Neuronal stem cell (in vitro differentiated cells): ENCODE data around the gene TGFB2.

Experiments
- DNase-seq: peaks from one replicate; pipeline ENCODE4 v3.0.0-alpha.2; 2013; ENCODE audit warnings: low spot score
- H2AFZ ChIP-seq: one replicate; pipeline ENCODE4 v1.6.1; 2013; ENCODE audit warnings: mild to moderate bottlenecking, low read length, inconsistent platforms
- H2AK5ac ChIP-seq: 2 replicates; pipeline ENCODE4 v1.6.1; 2013; ENCODE audit warnings: low read depth, mild to moderate bottlenecking, inconsistent platforms, low read length, moderate library complexity, mixed read lengths
- H2BK120ac ChIP-seq: 2 replicates; pipeline ENCODE4 v1.6.1; 2013; ENCODE audit warnings: low read depth, mild to moderate bottlenecking, inconsistent platforms, low read length, moderate library complexity, mixed read lengths
- H2BK12ac ChIP-seq: one replicate; pipeline ENCODE4 v1.6.1; 2013; ENCODE audit warnings: low read length, inconsistent platforms
- H2BK15ac ChIP-seq: 2 replicates; pipeline ENCODE4 v1.6.1; 2013; ENCODE audit warnings: mild to moderate bottlenecking, low read length, inconsistent platforms, mixed read lengths
- H2BK5ac ChIP-seq: one replicate; pipeline ENCODE4 v1.6.1; 2013; ENCODE audit warnings: inconsistent platforms, mild to moderate bottlenecking, low read length, moderate library complexity
- H3K14ac ChIP-seq: one replicate; pipeline ENCODE4 v1.6.1; 2013; ENCODE audit warnings: low read length, inconsistent platforms
- H3K18ac ChIP-seq: 2 replicates; pipeline ENCODE4 v1.6.1; 2013; ENCODE audit warnings: low read length, inconsistent platforms
- H3K23ac ChIP-seq: 2 replicates; pipeline ENCODE4 v1.6.1; 2013; ENCODE audit warnings: low read depth, mild to moderate bottlenecking, mixed read lengths, low read length, inconsistent platforms; ENCODE audit not compliant: poor library complexity
- H3K27ac ChIP-seq: replicated peaks from 3 replicates; pipeline ENCODE4 v1.5.1; 2013; ENCODE audit warnings: low read length, inconsistent platforms
- H3K27me3 ChIP-seq, 3 experiments: 2 replicates each; pipeline ENCODE4 v1.6.1; 2013; ENCODE audit warnings: low read length in 3 of 3, mild to moderate bottlenecking in 2 of 3, inconsistent platforms in 1 of 3, low read depth in 1 of 3, mixed read lengths in 1 of 3, moderate library complexity in 1 of 3; ENCODE audit not compliant: control insufficient read depth in 3 of 3, insufficient read depth in 3 of 3
- H3K36me3 ChIP-seq, 2 donors: replicated peaks in 1 of 2; 2 replicates each; pipeline ENCODE4 v1.6.1; 2013; ENCODE audit warnings: low read length in 2 of 2; ENCODE audit not compliant: control insufficient read depth in 2 of 2, insufficient read depth in 2 of 2
- H3K4ac ChIP-seq: 2 replicates; pipeline ENCODE4 v1.6.1; 2013; ENCODE audit warnings: inconsistent platforms, mild to moderate bottlenecking, low read length, moderate library complexity
- H3K4me1 ChIP-seq, 2 donors: 1 replicate in 1 of 2; 2 replicates in 1 of 2; pipeline ENCODE4 v1.6.1; 2013; ENCODE audit warnings: low read length in 2 of 2, low read depth in 1 of 2; ENCODE audit not compliant: control insufficient read depth in 2 of 2, insufficient read depth in 1 of 2
- H3K4me2 ChIP-seq: one replicate; pipeline ENCODE4 v1.6.1; 2013; ENCODE audit warnings: mild to moderate bottlenecking, low read length, inconsistent platforms; ENCODE audit not compliant: insufficient read depth, poor library complexity, severe bottlenecking
- H3K4me3 ChIP-seq, 2 donors: 2 replicates each; pipeline ENCODE4 v1.5.1; 2013; ENCODE audit warnings: low read length in 2 of 2, mild to moderate bottlenecking in 2 of 2, inconsistent platforms in 1 of 2, moderate library complexity in 1 of 2
- H3K79me1 ChIP-seq: one replicate; pipeline ENCODE4 v1.6.1; 2013; ENCODE audit warnings: low read depth, mild to moderate bottlenecking, inconsistent platforms, low read length, moderate library complexity
- H3K9ac ChIP-seq: one replicate; pipeline ENCODE4 v1.6.1; 2013; ENCODE audit warnings: mild to moderate bottlenecking, low read depth, low read length, inconsistent platforms; ENCODE audit not compliant: poor library complexity
- H3K9me3 ChIP-seq, 2 donors: replicated peaks in 1 of 2; 2 replicates each; pipeline versions ENCODE3 to v1.6.1; 2013; ENCODE audit warnings: low read length in 2 of 2, mild to moderate bottlenecking in 2 of 2, inconsistent platforms in 1 of 2, low read depth in 1 of 2, mixed read lengths in 1 of 2, moderate library complexity in 1 of 2; ENCODE audit not compliant: control insufficient read depth in 2 of 2, insufficient read depth in 1 of 2
- H4K8ac ChIP-seq: one replicate; pipeline ENCODE4 v1.6.1; 2013; ENCODE audit warnings: low read depth, mild to moderate bottlenecking, inconsistent platforms, low read length, moderate library complexity
- H4K91ac ChIP-seq: one replicate; pipeline ENCODE4 v1.6.1; 2013; ENCODE audit warnings: low read length, low read depth, mild to moderate bottlenecking, inconsistent platforms; ENCODE audit not compliant: poor library complexity
- WGBS, 2 donors: extraction: QIAGEN DNeasy Blood & Tissue Kit; methylation state at CpG; one replicate each; pipeline ENCODE4 v1.1.7; 2013; ENCODE audit warnings: missing lambda C conversion rate in 2 of 2, mixed read lengths in 1 of 2; ENCODE audit not compliant: insufficient read length in 2 of 2, insufficient replicate concordance in 1 of 2; ENCODE audit errors: extremely low coverage in 2 of 2; 5-methylcytosine and 5-hydroxymethylcytosine counted together

TGFB2 gene

GRCh38 chr1:218365226-218365999 is 20.3 kb downstream of the TGFB2 start:
- H3K79me1 ChIP-seq, result no peaks in the 10 kb centered on the region

GRCh38 chr1:218366322-218367052 is 21.4 kb downstream of the TGFB2 start:
- H4K8ac ChIP-seq, result no peak overlapping the region
- no peak overlapping the region for H2BK5ac ChIP-seq
- H2BK120ac ChIP-seq, result no peak overlapping the region
- H3K18ac ChIP-seq, result no peak overlapping the region
- H2AFZ ChIP-seq, result no peak overlapping the region
- H3K23ac ChIP-seq, result no peak overlapping the region
- no peak overlapping the region for H3K14ac ChIP-seq
- no peak overlapping the region for H3K27ac ChIP-seq
- H3K4me2 ChIP-seq, result no peak overlapping the region
- H3K9me3 ChIP-seq, result no peaks in the 10 kb centered on the region
- H3K79me1 ChIP-seq, result no peaks in the 10 kb centered on the region
- no CpG with 5 or more reads among the region's 5 CpGs for WGBS, 2 donors
- no peak overlapping the region for H3K4ac ChIP-seq
- H4K91ac ChIP-seq, result no peak overlapping the region
- H3K9ac ChIP-seq, result no peak overlapping the region
- no peak overlapping the region for H2BK15ac ChIP-seq
- H3K4me3 ChIP-seq, result no peak overlapping the region
- DNase-seq, result no peak
- no peak overlapping the region for H2BK12ac ChIP-seq
- H3K27me3 ChIP-seq, result no peaks in the 10 kb centered on the region
- no peaks in the 10 kb centered on the region for H3K36me3 ChIP-seq
- no peaks in the 10 kb centered on the region for H3K4me1 ChIP-seq
- no peak overlapping the region for H2AK5ac ChIP-seq

More at GRCh38 chr1:218365226-218365999, 20.3 kb downstream of the TGFB2 start:
- H2BK12ac ChIP-seq, result no peak overlapping the region
- no peak overlapping the region for H3K18ac ChIP-seq
- no peak overlapping the region for H2BK5ac ChIP-seq
- no peak overlapping the region for H3K14ac ChIP-seq
- no peak for DNase-seq
- no CpG with 5 or more reads among the region's 15 CpGs for WGBS, 2 donors
- no peak overlapping the region for H2AFZ ChIP-seq
- no peak overlapping the region for H3K23ac ChIP-seq
- no peak overlapping the region for H3K4me2 ChIP-seq
- H3K4me3 ChIP-seq, result no peak overlapping the region
- H3K27me3 ChIP-seq, result no peaks in the 10 kb centered on the region
- no peaks in the 10 kb centered on the region for H3K36me3 ChIP-seq
- no peak overlapping the region for H3K4ac ChIP-seq
- no peak overlapping the region for H4K8ac ChIP-seq
- no peak overlapping the region for H3K27ac ChIP-seq
- no peaks in the 10 kb centered on the region for H3K9me3 ChIP-seq
- H3K9ac ChIP-seq, result no peak overlapping the region
- no peak overlapping the region for H2BK15ac ChIP-seq
- no peak overlapping the region for H4K91ac ChIP-seq
- no peaks in the 10 kb centered on the region for H3K4me1 ChIP-seq
- H2AK5ac ChIP-seq, result no peak overlapping the region
- no peak overlapping the region for H2BK120ac ChIP-seq

GRCh38 chr1:218367118-218367517 is 22.0 kb downstream of the TGFB2 start:
- no peak overlapping the region for H3K23ac ChIP-seq
- no peak overlapping the region for H2BK15ac ChIP-seq
- no peak overlapping the region for H3K9ac ChIP-seq
- peaks cover 0 to 2% of the 10 kb centered on the region in 2 donors for H3K4me1 ChIP-seq
- H3K36me3 ChIP-seq, result no peaks in the 10 kb centered on the region
- no peak overlapping the region for H3K4me3 ChIP-seq
- H3K4ac ChIP-seq, result no peak overlapping the region
- no peak for DNase-seq
- H2BK120ac ChIP-seq, result no peak overlapping the region
- H2AK5ac ChIP-seq, result no peak overlapping the region
- H4K8ac ChIP-seq, result no peak overlapping the region
- no peak overlapping the region for H4K91ac ChIP-seq
- no peak overlapping the region for H2BK5ac ChIP-seq
- no peak overlapping the region for H3K14ac ChIP-seq
- H3K27me3 ChIP-seq, result no peaks in the 10 kb centered on the region
- H3K79me1 ChIP-seq, result no peaks in the 10 kb centered on the region
- H3K4me2 ChIP-seq, result no peak overlapping the region
- H3K9me3 ChIP-seq, result no peaks in the 10 kb centered on the region
- H3K27ac ChIP-seq, result no peak overlapping the region
- no peak overlapping the region for H2AFZ ChIP-seq
- no CpG with 5 or more reads among the region's 4 CpGs for WGBS, 2 donors
- no peak overlapping the region for H2BK12ac ChIP-seq
- no peak overlapping the region for H3K18ac ChIP-seq

- Histone ChIP-seq H2BK5ac (no peak overlapping the region), H3K4me1 (peaks cover 0 to 5% of the 10 kb centered on the region in 2 donors), H2BK120ac (no peak overlapping the region), H3K27ac (no peak overlapping the region), H3K79me1 (no peaks in the 10 kb centered on the region), H3K36me3 (no peaks in the 10 kb centered on the region), H3K9me3 (no peaks in the 10 kb centered on the region), H3K4me3 (no peak overlapping the region), H3K4me2 (no peak overlapping the region), H3K23ac (no peak overlapping the region), H2AFZ (no peak overlapping the region), H2AK5ac (no peak overlapping the region), H3K27me3 (no peaks in the 10 kb centered on the region), H2BK15ac (no peak overlapping the region), H2BK12ac (no peak overlapping the region), H3K18ac (no peak overlapping the region), H3K4ac (no peak overlapping the region), H3K9ac (no peak overlapping the region), H4K8ac (no peak overlapping the region), H4K91ac (no peak overlapping the region), H3K14ac (no peak overlapping the region)
- no CpG with 5 or more reads among the region's 7 CpGs for WGBS, 2 donors
- no peak for DNase-seq
Measured at GRCh38 chr1:218368686-218369085, 23.6 kb downstream of the TGFB2 start.
